GM12878 (cell line): Measurements from ENCODE around the gene PROZ. TPM values are rescaled to one million over a fixed set of nuclear protein-coding genes. Genes with fewer than 3 reads are reported as not detected.

Experiments
- ATAC-seq: fragments of 200-7000 bp; cut with Tn5 transposase; 3 replicates; pipeline ENCODE4 v1.9.1; 2020; ENCODE audit warnings: mild to moderate bottlenecking, moderate library complexity
- BruUV-seq: library from RNA; stranded (reverse); fragments of 400-500 nt; replicated peaks from 2 replicates; lab custom pipeline; 2021; lab: Mats Ljungman, UMichigan
- CTCF ChIA-PET: fragments of 300-600 bp; sonication (Branson Sonifier 250); formaldehyde crosslinking; extraction: SDS; loops from one replicate; lab custom pipeline; 2021; ENCODE audit warnings: inconsistent platforms; lab: Yijun Ruan, JAX
- POLR2A ChIA-PET: fragments of 350-600 bp; formaldehyde crosslinking; extraction: SDS; loops from one replicate; lab custom pipeline; 2021; ENCODE audit warnings: inconsistent platforms; lab: Charles Lee
- RAD21 ChIA-PET: fragments of 300-600 bp; sonication (Branson Sonifier 250); formaldehyde crosslinking; loops from one replicate; lab custom pipeline; 2023; ENCODE audit warnings: antibody characterized with exemption; ENCODE audit not compliant: unreplicated experiment; lab: Charles Lee
- SMC1A ChIA-PET: fragments of 300-600 bp; sonication (Branson Sonifier 250); formaldehyde crosslinking; loops from one replicate; lab custom pipeline; 2023; ENCODE audit not compliant: unreplicated experiment, uncharacterized antibody; lab: Charles Lee
- DNase-seq: peaks from one replicate; pipeline ENCODE4 v3.0.0-alpha.2; 2011; ENCODE audit warnings: low read depth, low spot score
- FAIRE-seq: peaks from 3 replicates; lab custom pipeline; 2011; peaks lifted over from hg19 to GRCh38; lab: Jason Lieb, UNC
- H2AFZ ChIP-seq: 2 replicates; pipeline ENCODE4 v1.6.0; 2011; ENCODE audit warnings: low read depth, low read length, control low read depth; ENCODE audit not compliant: control insufficient read depth
- H3K27ac ChIP-seq: 2 replicates; pipeline ENCODE4 v1.5.1; 2011; ENCODE audit warnings: control low read depth; ENCODE audit not compliant: control insufficient read depth, insufficient read depth
- H3K27me3 ChIP-seq, 2 experiments: replicated peaks in 1 of 2; 2 replicates each; pipeline versions ENCODE4 v1.6.0 to v1.6.1; 2011; ENCODE audit warnings: low read length in 1 of 2; ENCODE audit not compliant: control insufficient read depth in 2 of 2, insufficient read depth in 2 of 2
- H3K36me3 ChIP-seq, 2 experiments: 2 replicates each; pipeline ENCODE4 v1.5.1; 2011; ENCODE audit warnings: low read length in 1 of 2; ENCODE audit not compliant: control insufficient read depth in 2 of 2, insufficient read depth in 2 of 2
- H3K4me1 ChIP-seq: 2 replicates; pipeline ENCODE4 v1.6.1; 2011; ENCODE audit warnings: mild to moderate bottlenecking, low read length, moderate library complexity, mixed read lengths; ENCODE audit not compliant: control insufficient read depth, insufficient read depth
- H3K4me2 ChIP-seq: 2 replicates; pipeline ENCODE4 v1.6.0; 2011; ENCODE audit warnings: control low read depth; ENCODE audit not compliant: control insufficient read depth, insufficient read depth
- H3K4me3 ChIP-seq: fragments of 200-600 bp; sonication (generic); 2 replicates; pipeline ENCODE4 v1.5.1; 2016
- H3K79me2 ChIP-seq: 2 replicates; pipeline ENCODE4 v1.6.0; 2011; ENCODE audit warnings: low read length; ENCODE audit not compliant: control insufficient read depth, insufficient read depth
- H3K9ac ChIP-seq: 2 replicates; pipeline ENCODE4 v1.8.0; 2011; ENCODE audit warnings: low read length, control low read depth, mixed read lengths; ENCODE audit not compliant: control insufficient read depth, insufficient read depth
- H3K9me3 ChIP-seq: replicated peaks from 3 replicates; pipeline ENCODE4 v1.5.1; 2011; ENCODE audit warnings: mild to moderate bottlenecking, low read length; ENCODE audit not compliant: control insufficient read depth, insufficient read depth
- H4K20me1 ChIP-seq: 2 replicates; pipeline ENCODE4 v1.6.0; 2011; ENCODE audit not compliant: control insufficient read depth, insufficient read depth
- BHLHE40 ChIP-seq, 2 experiments: fragments of 450-650 bp in 1 of 2; IDR thresholded peaks; 2 replicates each; pipeline ENCODE4 v1.6.1; 2011 to 2017; ENCODE audit warnings: low read depth in 2 of 2, borderline replicate concordance in 1 of 2, improper control_type of control experiment in 1 of 2, low read length in 1 of 2, mild to moderate bottlenecking in 1 of 2
- FOS ChIP-seq: IDR thresholded peaks from 3 replicates; pipeline ENCODE4 v1.6.1; 2011; ENCODE audit warnings: borderline replicate concordance; ENCODE audit not compliant: insufficient read length; ENCODE audit errors: extremely low read depth
- MYC ChIP-seq: IDR thresholded peaks from 2 replicates; pipeline ENCODE4 v1.6.1; 2011; ENCODE audit warnings: mild to moderate bottlenecking, low read length, moderate library complexity, inconsistent platforms; ENCODE audit not compliant: insufficient read depth, insufficient replicate concordance, insufficient read length, severe bottlenecking
- WGBS: methylation state at CpG from one replicate; pipeline ENCODE4 v1.1.6; 2016; ENCODE audit warnings: low lambda C conversion rate; ENCODE audit not compliant: insufficient replicate concordance, insufficient coverage; ENCODE audit errors: missing lambda C conversion rate; 5-methylcytosine and 5-hydroxymethylcytosine counted together
- in situ Hi-C: fragments of 300-500 bp; cut with MboI; formaldehyde crosslinking; loops from 9 replicates; pipeline ENCODE4 v1.14.3; 2018; ENCODE audit warnings: mixed read lengths
- intact Hi-C: fragments of 100-400 bp; cut with micrococcal nuclease; formaldehyde crosslinking; loops from one replicate; pipeline ENCODE4 v1.14.2; 2022; ENCODE audit not compliant: unreplicated experiment
- polyA plus RNA-seq, 11 experiments: library from polyadenylated mRNA; depleted of rRNA in 4 of 11; unstranded in 6 of 11; stranded (reverse) in 5 of 11; fragments of >200 nt; fragmentation: Nextera tagmentation in 4 of 11; fragmentation: Illumina TruSeq in 1 of 11; extraction: Ambion mirVana in 4 of 11; extraction: Trizol in 1 of 11; gene quantifications; 1 replicate in 1 of 11; 2 replicates in 10 of 11; pipeline versions ENCODE4 v1.2.1 to v1.2.3, GENCODE V29; 2011 to 2016; ENCODE audit warnings: inconsistent platforms in 2 of 11, missing spikeins in 2 of 11, low read depth in 1 of 11
- total RNA-seq, 4 experiments: library from RNA; depleted of rRNA in 3 of 4; stranded (reverse); fragments of >200 nt in 3 of 4; fragmentation: Illumina TruSeq in 1 of 4; extraction: Trizol in 1 of 4; gene quantifications; 2 replicates each; pipeline versions ENCODE4 v1.2.1 to v1.2.3, GENCODE V29; 2013 to 2021

The PROZ gene
- total and polyA plus RNA-seq, 10 of the 15 experiments (the other 5 are each of a cell fraction or from before 2014, with no cell fraction given) = 0.07 to 0.24 (median 0.21) TPM; not detected in 7

GRCh38 chr13:113207890-113208420 is 49.5 kb downstream of the PROZ start:
- Histone ChIP-seq H3K4me1 (no peaks in the 10 kb centered on the region), H3K9ac (peak overlapping the region; percentile 91), H3K4me2 (peak overlapping the region; percentile 81), H3K79me2 (peaks cover 71% of the 10 kb centered on the region), H3K9me3 (no peaks in the 10 kb centered on the region), H2AFZ (peak overlapping the region; percentile 55), H3K27me3 (no peaks in the 10 kb centered on the region), H3K4me3 (peak overlapping the region; percentile 87), H4K20me1 (peaks cover 3% of the 10 kb centered on the region; the same call in 1 of the 2 replicates), H3K36me3 (no peaks in the 10 kb centered on the region; a peak in 1 of 4 replicates), H3K27ac (peak overlapping the region; percentile 95)
- ATAC-seq = peak; percentile 37
- WGBS = under 1% methylated on average over 44 of the region's 44 CpGs
- no peak for DNase-seq
- in situ Hi-C loops (no loop called here), intact Hi-C loops (loop anchor here (1.0 to 10.0 kb wide), 4 partner anchors 56 to 374 kb away; partner anchors contain the start of genes LAMP1 and TFDP1)
- RAD21 ChIA-PET = no interaction called here
- no peak for TF ChIP-seq FOS
- TF ChIP-seq MYC = peak; percentile 27
- TF ChIP-seq BHLHE40 (IDR thresholded peaks at IDR 0.05; ENCODE audit: borderline replicate concordance in 1 of 2, low read depth in 2 of 2, low read length in 1 of 2) = peak; percentile 42 to 90; a peak in 2 of 4 replicates
- no peak for FAIRE-seq
- CTCF ChIA-PET = no interaction called here
- SMC1A ChIA-PET = interaction anchor here (1.4 kb wide), 1 partner anchor 90 kb away, joined by 3 read pairs; no protein-coding TSS in a partner anchor
- POLR2A ChIA-PET = no interaction called here
- no TSS peak for BruUV-seq
